ENCODE measurements around the gene C1QTNF12.

C1QTNF12 gene

GRCh38 chr1:1246577-1247340 lies at the start of gene C1QTNF12:
C1QTNF12 (minus strand) TSS chr1:1246722; CDS start chr1:1246690, 32 bp downstream.
- DNase-seq = no peak

GRCh38 chr1:1295154-1295923 lies 48.8 kb upstream of the C1QTNF12 start:
- DNase-seq = no peak

GRCh38 chr1:1294250-1294890 lies 47.8 kb upstream of the C1QTNF12 start:
- DNase-seq = no peak

GRCh38 chr1:1293263-1294249 lies 47.0 kb upstream of the C1QTNF12 start:
- DNase-seq = no peak

GRCh38 chr1:1292851-1293250 lies 46.3 kb upstream of the C1QTNF12 start:
- no peak for DNase-seq

GRCh38 chr1:1292442-1292779 lies 45.9 kb upstream of the C1QTNF12 start:
- no peak for DNase-seq

- DNase-seq = peak; percentile 55 to 58
Observed at GRCh38 chr1:1291548-1292441, 45.3 kb upstream of the C1QTNF12 start.

GRCh38 chr1:1291023-1291528 lies 44.6 kb upstream of the C1QTNF12 start:
- no peak for DNase-seq

GRCh38 chr1:1290238-1290731 lies 43.8 kb upstream of the C1QTNF12 start:
- DNase-seq = peak in 1 of 2 experiments; percentile 22

GRCh38 chr1:1287288-1288110 lies 41.0 kb upstream of the C1QTNF12 start:
- no peak for DNase-seq

GRCh38 chr1:1286313-1287261 lies 40.1 kb upstream of the C1QTNF12 start:
- no peak for DNase-seq

- DNase-seq = no peak
Observed at GRCh38 chr1:1285611-1286311, 39.2 kb upstream of the C1QTNF12 start.

GRCh38 chr1:1285102-1285571 lies 38.6 kb upstream of the C1QTNF12 start:
- DNase-seq = no peak

GRCh38 chr1:1284221-1285101 lies 37.9 kb upstream of the C1QTNF12 start:
- DNase-seq = no peak

GRCh38 chr1:1283821-1284220 lies 37.3 kb upstream of the C1QTNF12 start:
- no peak for DNase-seq

GRCh38 chr1:1282998-1283397 lies 36.5 kb upstream of the C1QTNF12 start:
- no peak for DNase-seq
